Suppressor macrophage treated with lipopolysaccharide for 1 hour (primary cell): Measurements from ENCODE around the gene CCDC175.

Source experiments
- DNase-seq, 3 donors: peaks; one replicate each; pipeline ENCODE4 v3.0.0-alpha.2; 2020 to 2022

The CCDC175 gene

DNA sequence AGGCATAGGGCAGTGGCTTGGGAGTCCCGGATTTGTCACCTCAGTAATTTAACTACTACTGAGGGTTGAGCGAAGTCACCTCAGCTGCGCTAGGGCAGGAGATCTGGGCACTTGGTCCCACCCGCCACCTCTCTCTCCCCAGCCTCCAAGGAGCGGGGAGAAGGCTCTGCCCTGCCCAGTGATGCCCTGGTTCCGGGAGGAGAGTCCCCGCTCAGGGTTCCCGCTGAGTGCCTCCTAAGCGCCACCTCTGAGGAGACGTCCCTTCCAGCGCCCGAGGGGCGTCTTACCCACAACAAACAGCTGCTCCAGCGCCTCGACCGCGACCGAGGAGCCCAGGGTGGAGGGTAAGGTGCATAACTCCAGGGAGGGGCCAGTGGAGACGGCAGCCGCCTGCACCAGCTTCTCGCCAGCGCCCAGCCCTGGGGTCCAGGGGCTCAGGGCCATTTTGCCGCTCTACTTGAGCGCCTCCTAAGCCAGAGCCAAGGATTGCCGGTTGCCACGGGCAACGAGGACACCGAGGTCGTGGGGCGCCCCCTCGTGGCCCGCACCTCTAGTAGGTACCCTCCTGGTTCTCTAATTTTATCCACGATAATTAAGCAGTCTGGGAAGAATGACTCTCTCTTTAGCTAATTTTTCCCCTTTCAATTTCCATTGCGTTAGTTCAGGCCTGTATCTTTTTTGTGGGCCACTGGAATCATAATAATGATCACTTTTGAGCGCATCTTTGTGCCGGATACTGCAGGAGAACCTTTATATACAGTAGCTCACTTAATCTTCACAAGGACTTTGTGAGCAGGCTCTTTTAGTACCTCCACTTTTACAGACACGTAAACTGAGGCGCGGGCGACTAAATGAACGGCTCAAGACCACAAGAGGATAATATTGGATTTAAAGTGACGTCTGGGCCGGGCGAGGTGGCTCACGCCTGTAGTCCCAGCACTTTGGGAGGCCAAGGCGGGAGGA lies at the start of gene CCDC175:
Gene CCDC175 (minus strand): TSS at position 481 of the 963 bp plus-strand sequence. CDS start 37 bp downstream, at position 444.
- peak; percentile 90 to 98 (median 93) for DNase-seq

DNA sequence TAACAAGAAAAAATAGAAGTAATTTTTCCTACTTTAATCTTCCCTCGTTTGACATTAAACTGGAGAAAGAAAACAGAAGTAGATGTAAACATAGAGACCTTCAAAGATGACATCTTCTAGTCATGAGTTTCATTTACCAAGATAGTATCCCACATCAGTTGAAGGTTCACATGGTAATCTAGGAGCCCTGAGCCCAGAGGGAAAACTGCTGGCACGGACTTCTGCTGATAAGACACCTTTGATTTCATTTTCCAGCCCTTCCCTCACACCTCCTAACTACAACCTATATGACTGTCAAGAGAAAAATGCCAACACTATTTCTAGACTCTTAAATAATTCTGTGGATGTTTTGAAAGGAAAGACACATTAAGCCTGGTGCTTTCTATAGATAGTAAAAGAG lies 46.0 kb upstream of the CCDC175 start:
- DNase-seq, result no peak

DNA sequence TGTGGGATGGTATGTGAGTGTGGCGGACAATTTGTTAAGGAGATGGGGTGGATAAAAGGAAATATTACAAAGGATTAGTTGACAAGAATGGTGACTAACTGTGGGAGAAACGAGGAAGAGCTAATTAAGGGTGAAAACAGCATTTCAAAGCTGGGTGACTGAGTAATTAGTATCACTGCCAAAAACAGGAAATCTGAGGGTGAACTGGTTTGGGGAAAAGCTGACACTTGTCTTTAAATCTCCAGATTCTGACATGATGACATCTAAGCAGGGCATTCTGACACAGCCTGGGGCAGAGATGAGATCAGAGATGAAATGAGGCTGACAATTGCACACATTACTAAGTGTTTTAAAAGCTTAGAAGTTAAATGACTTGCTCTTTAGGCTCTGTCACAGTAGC lies 42.4 kb upstream of the CCDC175 start:
- DNase-seq, result peak; percentile 62 to 88 (median 78)

DNA sequence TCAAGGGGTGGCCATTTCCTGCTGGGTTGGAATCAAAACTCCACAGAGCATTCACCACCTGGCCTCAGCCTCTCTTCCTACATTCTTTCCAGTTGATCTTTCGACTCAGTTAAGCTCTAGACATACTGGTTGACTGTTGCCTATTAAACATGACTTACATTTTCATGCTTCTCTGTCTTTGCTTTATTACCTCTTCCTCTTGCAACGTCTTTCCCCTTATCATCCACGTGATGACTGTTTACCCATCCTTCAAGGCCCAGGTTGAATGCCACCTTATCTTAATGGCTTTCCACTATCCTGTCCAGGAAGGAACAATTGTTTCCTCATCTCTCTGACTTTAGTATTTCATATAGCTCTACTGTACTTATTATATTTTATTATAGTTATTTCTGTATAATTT lies 24.4 kb upstream of the CCDC175 start:
- no peak for DNase-seq

DNA sequence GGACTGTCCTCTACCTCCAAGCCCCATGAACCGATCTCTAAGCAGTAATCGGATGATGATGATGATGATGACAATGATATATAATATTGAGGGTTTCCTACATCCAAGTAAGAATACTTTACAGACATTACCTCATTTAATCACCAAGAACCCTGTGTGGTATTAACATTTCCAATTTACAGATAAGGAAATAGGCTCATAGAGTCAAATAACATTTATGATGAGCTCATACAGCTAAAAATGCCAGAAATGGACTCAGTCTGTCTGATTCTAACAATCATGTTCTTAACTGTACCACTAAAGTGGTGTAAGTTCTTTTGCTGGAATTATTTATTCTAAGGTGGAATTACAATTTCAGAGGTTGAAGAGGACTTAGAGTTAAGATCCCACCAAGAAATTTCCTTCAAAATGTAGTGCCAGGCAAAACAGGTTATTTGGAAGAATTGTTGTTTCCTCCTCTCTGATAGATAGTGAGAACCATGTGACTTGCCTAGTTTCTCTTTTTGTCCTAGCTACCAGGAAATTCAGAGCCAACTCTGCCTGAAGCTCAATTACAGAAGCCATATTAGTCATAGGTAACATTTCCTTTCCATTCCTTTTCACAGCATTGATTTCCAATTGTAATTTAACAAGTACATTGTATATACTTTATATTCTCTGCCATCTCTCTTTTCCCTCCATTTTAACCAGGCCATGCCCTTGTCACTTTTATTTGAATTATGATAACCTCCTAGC lies 23.8 kb upstream of the CCDC175 start:
- no peak for DNase-seq

DNA sequence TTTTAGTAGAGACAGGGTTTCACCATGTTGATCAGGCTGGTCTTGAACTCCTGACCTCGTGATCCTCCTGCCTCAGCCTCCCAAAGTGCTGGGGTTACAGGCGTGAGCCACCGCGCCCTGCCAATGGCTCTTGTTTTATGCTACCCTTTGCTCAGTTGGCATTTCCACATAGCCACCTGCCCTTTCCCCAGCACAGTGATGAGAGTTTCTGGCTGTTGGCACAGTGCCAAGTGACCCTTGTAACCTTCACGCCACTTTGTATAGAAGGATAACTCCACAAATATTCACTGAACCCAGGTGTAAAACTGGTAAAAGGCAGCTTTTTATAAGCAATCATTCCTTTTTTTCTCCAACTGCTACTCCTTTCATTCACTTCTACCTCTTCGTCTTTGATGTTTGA lies 18.5 kb upstream of the CCDC175 start:
- DNase-seq, result no peak

DNA sequence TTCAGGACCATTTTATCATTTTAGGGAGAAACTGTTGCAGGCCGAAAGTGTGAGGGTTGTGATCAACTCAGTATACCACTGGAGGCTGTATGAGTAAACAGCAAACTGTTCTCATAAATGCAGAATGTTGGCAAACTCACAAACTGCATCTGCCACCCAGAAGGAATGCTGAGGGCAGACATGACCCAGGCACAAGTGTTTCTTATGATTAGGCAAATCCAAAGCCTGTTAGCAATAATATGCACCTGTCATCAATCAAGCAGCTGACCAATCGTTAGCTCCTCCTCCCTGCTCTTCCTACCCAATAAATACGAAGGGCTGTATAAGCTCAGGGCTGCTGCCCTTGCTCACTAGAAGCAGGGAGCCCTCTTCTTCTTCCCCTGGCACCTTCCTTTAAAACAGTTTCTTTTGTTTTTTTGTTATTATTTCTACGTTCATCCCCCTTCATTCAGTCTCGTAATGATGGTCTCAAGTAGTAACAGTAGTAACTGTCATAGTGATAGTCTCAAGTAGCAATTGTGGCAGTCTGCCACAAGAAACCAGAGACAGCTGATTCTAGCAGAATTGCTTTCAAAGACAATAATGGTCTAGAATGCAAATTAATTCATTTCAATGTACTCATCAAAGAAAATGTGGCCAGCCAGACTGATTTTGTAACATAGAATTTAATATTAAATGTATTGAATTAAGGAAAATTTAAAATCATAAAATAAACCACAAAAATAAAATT lies 15.2 kb upstream of the CCDC175 start:
- no peak for DNase-seq

DNA sequence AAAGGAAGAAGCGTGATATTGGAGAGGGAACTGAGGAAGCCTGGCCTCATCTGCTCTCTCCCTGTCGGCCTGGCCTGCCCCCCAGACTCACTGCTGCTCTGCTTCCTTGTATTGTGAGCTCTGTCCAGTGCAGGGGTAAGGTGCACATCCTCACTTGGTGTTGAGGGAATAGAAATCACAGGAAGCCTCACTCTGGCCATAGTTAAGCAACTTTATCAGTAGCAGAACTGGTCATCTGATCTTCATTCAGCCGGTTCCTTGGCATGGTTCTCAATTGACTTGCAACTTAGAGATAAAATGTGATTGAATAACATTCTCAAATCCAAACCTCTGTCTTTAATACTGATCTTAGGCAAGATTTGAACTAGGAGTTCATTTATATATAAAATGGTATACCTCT lies 11.5 kb upstream of the CCDC175 start:
- DNase-seq, result peak in 1 of 3 donors; percentile 4

DNA sequence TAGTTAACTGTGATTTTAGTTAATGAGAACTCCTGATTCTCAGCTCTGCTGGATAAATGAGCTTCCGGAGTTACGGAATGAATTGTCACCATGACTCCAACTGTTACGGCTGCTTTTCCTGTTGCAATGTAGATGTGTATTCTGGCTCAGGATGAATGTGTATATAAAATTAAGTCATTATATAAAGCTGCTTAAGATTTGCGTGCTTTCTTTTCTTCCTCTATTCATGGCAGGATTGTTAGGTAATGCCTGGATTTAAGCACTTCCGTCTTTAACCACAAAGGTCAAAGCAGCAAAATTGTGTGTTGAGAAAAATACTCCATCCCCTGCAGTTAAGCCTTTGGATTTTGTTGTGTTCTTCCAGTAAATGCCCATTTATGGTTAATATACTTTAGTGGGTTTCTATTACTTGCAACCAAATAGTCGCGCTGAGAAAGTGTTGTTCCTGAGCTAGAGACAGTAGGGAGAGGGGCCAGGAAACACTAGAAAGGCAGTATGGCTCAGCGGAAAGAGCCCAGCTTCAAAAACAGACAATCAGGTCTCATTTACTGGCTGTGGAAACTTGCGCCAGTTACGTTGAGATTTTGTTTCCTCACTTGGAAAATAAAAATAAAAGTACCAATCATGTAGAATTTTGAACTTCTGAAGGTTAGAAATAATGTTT lies 9.4 kb upstream of the CCDC175 start:
- peak; percentile 29 to 76 (median 66) for DNase-seq

DNA sequence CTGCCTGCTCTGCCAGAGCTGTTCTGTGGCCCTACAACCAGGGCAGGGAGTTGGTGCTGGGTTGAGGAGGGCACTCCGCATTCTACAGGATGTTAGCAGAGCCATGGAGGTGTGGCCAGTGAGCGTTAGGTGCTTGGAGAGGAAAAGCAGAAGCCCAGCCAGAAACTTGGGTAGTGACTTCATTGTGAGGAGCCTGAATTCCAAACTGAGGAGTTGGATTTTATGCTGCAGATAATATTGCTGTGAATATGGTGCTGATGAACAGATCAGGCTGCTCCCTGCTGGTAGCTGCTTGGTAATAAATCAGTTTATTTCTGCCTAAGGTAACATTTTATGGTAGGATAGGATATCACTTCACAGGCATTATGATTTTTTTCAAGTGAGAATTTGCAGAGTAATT lies 7.1 kb upstream of the CCDC175 start:
- peak in 2 of 3 donors; percentile 11 to 35 for DNase-seq

DNA sequence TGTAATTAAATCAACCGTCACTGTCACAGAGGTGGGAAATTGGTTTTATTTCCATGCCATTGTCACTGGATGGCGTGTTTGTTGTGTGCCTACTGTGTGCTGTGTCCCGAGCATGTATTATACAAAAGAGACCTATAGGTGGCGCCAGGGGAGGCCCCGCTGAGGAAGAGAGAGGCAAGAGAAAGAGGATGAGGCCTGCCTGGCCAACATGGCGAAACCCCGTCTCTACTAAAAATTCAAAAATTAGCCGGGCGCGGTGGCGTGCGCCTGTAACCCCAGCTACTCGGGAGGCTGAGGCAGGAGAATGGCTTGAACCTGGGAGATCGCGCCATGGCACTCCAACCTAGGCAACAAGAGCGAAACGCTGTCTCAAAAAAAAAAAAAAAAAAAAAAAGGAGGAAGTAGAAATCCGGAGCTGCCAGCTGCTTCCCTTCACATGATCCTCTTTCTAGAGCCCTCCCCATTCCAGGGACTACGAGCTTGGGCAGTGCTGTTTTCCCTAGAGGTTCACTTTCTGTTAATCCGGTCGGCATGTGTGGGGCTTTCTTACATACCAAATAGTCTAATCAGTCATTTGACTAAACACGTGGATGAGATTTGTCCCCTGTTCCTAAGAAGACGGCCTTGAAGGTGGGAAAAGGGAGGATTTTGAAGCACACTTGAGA lies 6.4 kb upstream of the CCDC175 start:
- DNase-seq, result peak; percentile 68 to 75 (median 70)

DNA sequence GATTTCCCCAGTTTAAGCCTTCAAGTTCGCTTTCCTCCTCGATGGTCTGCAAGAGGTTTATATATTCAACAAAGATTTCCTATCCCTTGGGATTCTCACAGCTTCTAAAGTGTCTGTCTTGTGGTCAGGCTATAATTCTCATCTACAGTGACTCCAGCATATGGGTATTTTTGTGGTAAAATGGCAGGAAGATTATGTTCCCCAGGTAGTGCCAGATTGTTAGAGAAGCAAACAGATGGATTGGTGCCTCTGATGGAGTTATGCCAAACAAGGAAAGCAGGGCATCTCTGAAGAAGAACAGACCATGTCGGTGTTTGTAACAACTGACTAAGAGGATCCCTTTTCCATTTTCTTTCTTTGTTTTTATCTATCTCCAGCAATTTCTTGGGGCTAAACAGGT lies 5.5 kb upstream of the CCDC175 start:
- DNase-seq, result no peak

DNA sequence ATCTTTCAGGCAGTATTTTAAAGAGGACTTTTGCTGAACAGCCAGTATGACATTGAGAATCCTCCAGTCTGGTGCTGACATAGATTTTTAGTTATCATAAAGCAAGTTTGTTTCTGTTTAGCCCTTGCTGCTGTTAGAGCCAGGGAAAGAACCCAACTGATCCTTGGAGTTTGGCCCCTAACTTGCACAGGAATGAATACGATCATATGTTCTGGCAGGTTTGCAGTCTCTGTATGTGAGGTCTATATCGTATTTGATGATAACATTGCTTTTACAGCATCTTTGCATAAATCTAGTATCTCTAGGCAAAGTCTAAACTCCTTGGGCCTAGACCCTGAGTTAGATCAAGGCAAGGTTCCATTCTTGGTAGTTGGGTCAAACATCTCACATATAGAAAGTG lies 4.3 kb upstream of the CCDC175 start:
- DNase-seq, result no peak

DNA sequence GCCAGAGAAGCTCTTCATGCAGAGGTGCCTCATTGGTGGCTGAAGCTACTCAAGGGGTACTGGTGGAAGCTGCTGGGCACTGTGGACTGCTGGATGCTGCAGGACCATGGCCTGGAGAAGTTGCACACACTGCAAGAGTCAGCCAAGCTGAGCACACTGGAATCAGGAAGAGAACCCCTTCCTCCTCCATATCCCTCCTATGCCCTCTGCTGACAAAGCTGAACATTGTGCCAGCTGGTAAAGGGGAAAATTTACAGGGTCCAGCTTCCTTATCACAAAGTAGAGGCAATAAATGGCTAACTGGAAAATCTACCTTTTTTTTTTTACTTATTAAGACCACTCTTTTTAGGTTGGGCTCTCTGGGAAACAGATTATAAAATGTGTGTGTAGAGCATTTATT lies 6.5 kb downstream of the CCDC175 start:
- DNase-seq, result peak in 2 of 3 donors; percentile 18 to 25

DNA sequence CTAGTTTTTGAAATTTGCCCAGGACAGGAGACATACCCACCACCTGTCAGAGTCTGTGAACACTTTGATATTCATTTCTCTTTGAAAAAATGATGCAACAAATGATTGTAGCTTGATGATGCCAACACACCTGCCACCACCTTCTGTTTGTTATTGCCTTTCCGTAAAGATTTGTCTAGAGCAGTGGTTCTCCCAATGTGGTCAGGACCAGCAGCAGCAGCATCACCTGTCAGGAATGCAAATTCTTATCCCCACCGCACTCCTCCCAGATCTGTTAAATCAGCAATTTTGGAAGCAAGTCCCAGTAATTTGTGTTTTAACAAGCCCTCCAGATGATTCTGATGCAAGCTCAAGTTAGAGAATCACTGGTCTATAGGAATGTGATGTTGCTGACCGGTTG lies 9.9 kb downstream of the CCDC175 start:
- no peak for DNase-seq

DNA sequence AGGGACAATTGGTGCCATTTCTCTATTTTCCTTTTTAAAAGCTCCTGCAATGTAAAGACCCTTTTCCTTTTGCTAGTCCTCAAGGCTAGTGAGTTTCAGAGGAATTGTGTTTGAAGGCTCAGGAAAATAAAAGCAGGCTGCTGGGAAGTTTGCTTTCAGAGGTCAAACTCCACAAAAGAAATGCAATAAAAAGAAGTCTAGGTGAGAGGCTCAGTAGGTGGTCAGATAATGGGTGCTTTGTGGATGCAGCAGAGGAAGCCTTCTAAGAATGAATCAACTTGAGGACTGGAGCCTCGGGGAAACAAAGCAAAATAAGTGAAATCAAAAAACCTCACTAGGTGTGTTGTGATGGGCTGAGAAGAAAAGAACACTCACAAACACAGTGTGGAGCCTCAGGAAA lies 10.3 kb downstream of the CCDC175 start:
- no peak for DNase-seq

DNA sequence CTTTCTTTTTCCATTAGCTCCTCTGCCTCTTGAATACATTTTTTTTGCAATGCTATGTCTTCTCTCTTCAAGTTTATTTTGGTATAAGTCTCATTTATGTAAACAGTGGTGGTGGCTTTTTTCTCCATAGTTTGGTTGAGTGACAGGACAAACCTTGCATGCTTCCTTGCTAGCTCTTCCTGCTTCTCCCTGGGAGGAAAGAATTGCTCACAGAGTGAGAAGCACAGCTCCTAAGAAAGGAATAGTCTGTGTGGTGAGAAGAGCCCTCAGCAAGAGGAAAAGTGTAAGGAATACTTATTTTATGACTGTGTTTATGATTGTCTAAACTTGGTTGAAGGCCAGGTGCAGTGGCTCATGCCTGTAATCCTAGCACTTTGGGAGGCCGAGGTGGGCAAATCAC lies 11.5 kb downstream of the CCDC175 start:
- no peak for DNase-seq

DNA sequence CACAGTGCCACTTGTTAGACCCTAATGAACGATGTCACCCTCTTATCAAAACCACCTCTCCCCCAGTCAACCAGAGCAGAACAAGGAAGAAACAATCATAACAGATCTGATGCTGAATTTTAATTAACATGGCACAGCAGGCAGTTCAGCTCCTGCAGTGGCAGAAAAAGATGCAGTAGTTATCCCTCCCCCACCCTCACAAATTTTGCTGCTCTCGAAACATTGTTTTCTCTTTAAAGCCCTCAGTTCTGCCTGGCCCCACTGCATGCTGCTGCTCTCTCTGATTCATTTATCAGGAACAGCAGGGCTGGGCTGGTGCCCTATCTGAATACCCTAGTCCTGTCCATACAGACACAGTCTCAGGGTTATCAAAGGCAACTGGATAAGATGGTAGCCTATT lies 12.2 kb downstream of the CCDC175 start:
- no peak for DNase-seq

DNA sequence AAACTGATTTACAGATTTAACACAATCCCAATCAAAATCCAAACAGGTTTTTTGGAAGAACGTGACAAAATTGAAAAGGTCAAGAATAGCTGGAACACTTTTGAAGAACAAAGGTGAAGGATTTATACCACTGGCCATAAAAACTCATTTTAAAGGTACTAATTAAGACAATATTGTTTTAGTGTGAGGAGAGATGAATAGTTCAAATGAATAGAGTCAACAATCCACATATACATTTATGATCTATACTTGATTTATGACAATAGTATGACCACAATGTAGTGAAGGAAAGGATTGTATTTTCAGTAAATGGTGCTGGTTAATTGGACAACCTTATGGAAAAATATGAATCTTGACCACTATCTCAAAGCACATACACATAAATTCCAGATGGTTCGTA lies 29.3 kb downstream of the CCDC175 start:
- DNase-seq, result no peak

DNA sequence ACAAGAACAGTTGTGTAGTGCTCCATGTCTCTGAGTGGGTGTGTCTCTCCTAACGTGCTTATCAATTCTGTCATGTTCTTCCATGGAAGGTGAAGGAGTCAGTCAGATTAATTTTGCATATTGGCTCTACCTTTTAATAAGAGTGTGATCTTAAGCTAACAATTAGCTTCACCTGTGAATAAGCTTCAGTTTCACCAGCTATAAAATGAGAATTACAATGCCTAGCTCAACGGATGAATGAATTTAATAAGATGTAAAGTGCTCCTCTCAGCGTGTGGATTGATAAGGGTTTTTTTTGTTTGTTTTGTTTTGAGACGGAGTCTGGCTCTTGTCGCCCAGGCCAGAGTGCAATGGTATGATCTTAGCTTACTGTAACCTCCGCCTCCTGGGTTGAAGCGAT lies 32.7 kb downstream of the CCDC175 start:
- no peak for DNase-seq

DNA sequence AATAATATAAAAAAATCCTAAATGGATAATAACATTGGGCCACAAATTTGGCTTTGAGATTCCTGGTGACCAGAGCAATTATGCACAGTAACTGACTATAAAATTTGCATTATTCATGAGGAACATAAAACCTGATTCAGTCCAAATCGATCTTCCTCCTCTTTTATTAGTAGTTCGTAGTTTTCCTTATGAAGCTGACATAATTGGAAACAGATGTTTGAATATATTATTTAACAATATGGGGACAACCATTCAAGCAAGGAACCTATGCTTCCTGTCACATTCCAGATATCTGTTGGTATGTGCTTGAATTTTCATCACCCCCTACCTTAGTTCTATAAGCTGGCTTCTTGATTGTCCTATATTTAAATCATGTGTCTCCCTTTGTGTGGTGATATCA lies 34.9 kb downstream of the CCDC175 start:
- DNase-seq, result no peak

DNA sequence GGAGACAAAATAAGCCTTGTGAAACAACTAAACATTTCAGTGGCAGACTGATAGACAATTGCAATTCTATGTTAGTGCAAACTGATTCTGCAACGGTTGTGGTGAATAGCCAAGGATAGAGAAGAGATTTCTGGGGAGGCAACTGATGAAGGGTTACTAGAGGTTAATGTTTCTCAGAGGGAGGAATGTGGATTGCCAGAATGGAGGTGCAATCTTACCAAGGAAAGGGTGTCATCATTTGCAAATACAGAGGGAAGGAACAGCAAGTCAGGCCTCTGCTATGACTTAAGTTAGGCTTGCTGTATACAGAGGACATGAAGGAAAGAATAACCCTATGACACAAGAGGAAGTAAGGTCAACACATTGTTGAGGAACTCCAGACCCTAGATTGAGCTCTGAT lies 35.8 kb downstream of the CCDC175 start:
- no peak for DNase-seq
